GM10266 (cell line): ENCODE measurements around the gene RANGRF.

Source experiments
- DNase-seq: peaks from one replicate; pipeline ENCODE4 v3.0.0; 2012; ENCODE audit errors: extremely low spot score
- CTCF ChIP-seq: IDR thresholded peaks from 2 replicates; pipeline ENCODE4 v1.5.1; 2012; ENCODE audit warnings: mild to moderate bottlenecking, low read depth; ENCODE audit not compliant: control insufficient read depth, insufficient read depth; ENCODE audit errors: missing control alignments

The RANGRF gene

GRCh38 chr17:8318010-8318935 lies 29.8 kb downstream of the RANGRF start:
- TF ChIP-seq CTCF, result no peak
- no peak for DNase-seq

DNA sequence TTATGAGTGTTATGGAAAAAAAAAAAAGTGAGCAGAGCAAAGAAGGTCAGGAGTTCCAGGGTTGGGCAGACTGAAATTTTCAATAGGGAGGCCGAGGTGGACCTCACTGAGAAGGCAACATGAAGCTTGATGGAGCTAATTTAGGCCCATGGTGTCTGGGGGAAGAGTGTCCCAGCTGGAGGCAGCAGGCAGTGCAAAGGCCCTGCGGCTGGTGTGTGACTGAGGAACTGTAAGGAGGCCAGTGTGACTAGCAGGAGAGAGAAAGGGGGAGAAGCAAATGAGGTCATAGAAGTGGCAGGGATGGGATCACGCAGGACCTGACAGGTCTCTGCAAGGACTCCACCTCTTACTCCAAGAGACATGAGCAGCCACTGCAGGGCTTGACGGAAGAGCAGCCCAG lies 31.8 kb downstream of the RANGRF start:
- no peak for DNase-seq
- no peak for TF ChIP-seq CTCF

DNA sequence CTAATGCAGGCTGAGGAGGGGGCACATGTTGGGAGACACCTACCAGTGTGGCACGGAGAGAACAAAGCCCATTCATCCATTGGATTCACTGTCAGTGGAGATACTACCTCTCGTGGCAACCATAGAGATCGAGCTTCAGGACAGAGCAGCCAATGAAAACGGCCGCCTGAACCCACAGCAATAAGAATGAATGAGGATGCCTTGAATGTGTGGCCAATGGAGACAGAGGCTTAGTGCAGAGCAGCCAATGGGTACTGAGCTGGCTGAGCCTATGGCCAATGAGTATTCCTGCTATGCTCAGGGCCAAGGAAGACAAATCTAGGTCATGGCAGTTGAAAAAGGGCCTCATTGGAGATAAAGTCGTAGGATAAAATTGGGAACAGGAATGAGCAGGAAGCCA lies 32.5 kb downstream of the RANGRF start:
- TF ChIP-seq CTCF, result no peak
- no peak for DNase-seq

- no peak for DNase-seq
- no peak for TF ChIP-seq CTCF
Observed at GRCh38 chr17:8322061-8322460, 33.6 kb downstream of the RANGRF start.

DNA sequence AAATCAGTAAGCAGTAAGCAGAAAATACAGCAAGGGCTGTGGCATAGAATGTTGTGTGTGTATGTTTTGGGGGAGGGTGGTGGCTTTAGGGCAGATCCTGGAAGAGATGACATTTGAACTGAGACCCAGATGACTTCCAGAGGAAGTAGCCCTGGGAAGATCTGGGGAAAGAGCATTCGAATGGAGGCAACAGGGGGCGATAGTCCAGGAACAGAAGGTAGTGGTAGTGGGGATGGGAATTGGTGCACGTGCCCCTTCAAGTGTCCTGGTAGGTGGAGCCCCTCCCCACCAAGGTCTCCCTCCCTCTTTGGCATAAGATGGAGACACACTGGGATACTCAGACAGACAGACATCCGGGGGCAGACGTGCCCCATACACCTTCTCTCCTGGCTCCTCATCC lies 35.7 kb downstream of the RANGRF start:
- DNase-seq, result no peak
- TF ChIP-seq CTCF, result no peak

- no peak for TF ChIP-seq CTCF
- DNase-seq, result no peak
Observed at GRCh38 chr17:8324923-8325322, 36.5 kb downstream of the RANGRF start.

- DNase-seq, result peak; percentile 55
- TF ChIP-seq CTCF, result peak; percentile 11
Observed at GRCh38 chr17:8326511-8327302, 38.2 kb downstream of the RANGRF start.
